Caco-2 (cell line): Measurements from ENCODE around the gene CDHR2. TPM values are rescaled to one million over a fixed set of nuclear protein-coding genes. Genes with fewer than 3 reads are reported as not detected.
"Not testable (repeated sequence)": the region's sequence is repeated elsewhere in the genome, so short reads cannot be mapped to it uniquely, and the experiment has no call there.

Experiments used
- BruUV-seq: library from RNA; stranded (reverse); fragments of 400-500 nt; replicated peaks from 2 replicates; lab custom pipeline; 2021; lab: Mats Ljungman, UMichigan
- CTCF ChIA-PET: fragments of 300-600 bp; sonication (Branson Sonifier 250); formaldehyde crosslinking; loops from one replicate; lab custom pipeline; 2022; ENCODE audit warnings: antibody characterized with exemption; lab: Charles Lee
- POLR2A ChIA-PET: fragments of 300-600 bp; sonication (Branson Sonifier 250); formaldehyde crosslinking; loops from one replicate; lab custom pipeline; 2022; ENCODE audit warnings: antibody characterized with exemption; lab: Charles Lee
- DNase-seq, 2 experiments: peaks; one replicate each; pipeline versions ENCODE4 v3.0.0 to v3.0.0-alpha.2; 2020 to 2022
- H3K27me3 ChIP-seq: replicated peaks from 2 replicates; pipeline ENCODE4 v1.6.0; 2011; ENCODE audit warnings: low read length; ENCODE audit not compliant: control insufficient read depth, insufficient read depth
- H3K36me3 ChIP-seq: 2 replicates; pipeline ENCODE4 v1.5.1; 2011; ENCODE audit warnings: low read length; ENCODE audit not compliant: control insufficient read depth, insufficient read depth
- H3K4me1 ChIP-seq: fragments of 250-450 bp; sonication (Bioruptor Pico); 2 replicates; pipeline ENCODE4 v1.5.1; 2020; ENCODE audit warnings: mild to moderate bottlenecking
- H3K4me3 ChIP-seq: 2 replicates; pipeline ENCODE4 v1.5.1; 2011; ENCODE audit warnings: low read depth, mild to moderate bottlenecking, control low read depth, low read length
- H3K9me3 ChIP-seq: fragments of 250-450 bp; sonication (Bioruptor Pico); 2 replicates; pipeline ENCODE4 v1.5.1; 2020; ENCODE audit warnings: mild to moderate bottlenecking, moderate library complexity
- H3K27ac Mint-ChIP-seq: one replicate; pipeline ENCODE4 v1.8.0; 2022; ENCODE audit warnings: mixed read lengths; ENCODE audit not compliant: unreplicated experiment
- H3K27me3 Mint-ChIP-seq: one replicate; pipeline ENCODE4 v1.8.0; 2022; ENCODE audit warnings: mixed read lengths; ENCODE audit not compliant: insufficient read depth, unreplicated experiment
- H3K36me3 Mint-ChIP-seq: one replicate; pipeline ENCODE4 v1.8.0; 2022; ENCODE audit warnings: mild to moderate bottlenecking, mixed read lengths; ENCODE audit not compliant: insufficient read depth, unreplicated experiment
- H3K4me1 Mint-ChIP-seq: one replicate; pipeline ENCODE4 v1.8.0; 2022; ENCODE audit warnings: low read depth, mixed read lengths; ENCODE audit not compliant: unreplicated experiment
- H3K4me3 Mint-ChIP-seq: one replicate; pipeline ENCODE4 v1.8.0; 2022; ENCODE audit warnings: mild to moderate bottlenecking, moderate library complexity, mixed read lengths; ENCODE audit not compliant: unreplicated experiment
- H3K9me3 Mint-ChIP-seq: one replicate; pipeline ENCODE4 v1.8.0; 2022; ENCODE audit warnings: mixed read lengths; ENCODE audit not compliant: unreplicated experiment
- CTCF ChIP-seq, 2 experiments: fragments of 200-600 bp in 1 of 2; IDR thresholded peaks; 1 replicate in 1 of 2; 2 replicates in 1 of 2; pipeline versions ENCODE4 v1.5.1 to v1.8.0; 2011 to 2022; ENCODE audit warnings: antibody characterized with exemption in 1 of 2, control low read depth in 1 of 2, inconsistent platforms in 1 of 2, low read depth in 1 of 2, low read length in 1 of 2, mild to moderate bottlenecking in 1 of 2, moderate library complexity in 1 of 2; ENCODE audit not compliant: insufficient read depth in 1 of 2, severe bottlenecking in 1 of 2, unreplicated experiment in 1 of 2
- intact Hi-C: fragments of 100-400 bp; cut with micrococcal nuclease; formaldehyde crosslinking; loops from one replicate; pipeline ENCODE4 v1.10.0; 2022; ENCODE audit not compliant: unreplicated experiment
- total RNA-seq: library from RNA; stranded (reverse); gene quantifications from 2 replicates; pipeline ENCODE4 v1.2.3, GENCODE V29; 2022

CDHR2 gene
- total RNA-seq, 1 experiment from 2014 or later: 0.59 TPM

- intact Hi-C loops: no loop called here
- Mint-ChIP-seq H3K27me3 (no peaks in the 10 kb centered on the region), H3K27ac (no peak overlapping the region), H3K4me3 (no peak overlapping the region), H3K4me1 (no peaks in the 10 kb centered on the region), H3K36me3 (no peaks in the 10 kb centered on the region), H3K9me3 (no peaks in the 10 kb centered on the region)
- no peaks in the 10 kb centered on the region for H3K27me3 ChIP-seq
- no peak for DNase-seq
- H3K4me3 ChIP-seq: no peak overlapping the region
- peaks cover 16% of the 10 kb centered on the region for H3K4me1 ChIP-seq
- no peak for TF ChIP-seq CTCF (IDR thresholded peaks at IDR 0.05; ENCODE audit: insufficient read depth in 1 of 2, low read depth in 1 of 2, low read length in 1 of 2, severe bottlenecking in 1 of 2, unreplicated experiment in 1 of 2)
- no peaks in the 10 kb centered on the region for H3K36me3 ChIP-seq
- no TSS peak for BruUV-seq
- H3K9me3 ChIP-seq: no peaks in the 10 kb centered on the region
- CTCF ChIA-PET: no interaction called here
- POLR2A ChIA-PET: no interaction called here
Observed at GRCh38 chr5:176550275-176550831, 1.2 kb downstream of the CDHR2 start.

DNA sequence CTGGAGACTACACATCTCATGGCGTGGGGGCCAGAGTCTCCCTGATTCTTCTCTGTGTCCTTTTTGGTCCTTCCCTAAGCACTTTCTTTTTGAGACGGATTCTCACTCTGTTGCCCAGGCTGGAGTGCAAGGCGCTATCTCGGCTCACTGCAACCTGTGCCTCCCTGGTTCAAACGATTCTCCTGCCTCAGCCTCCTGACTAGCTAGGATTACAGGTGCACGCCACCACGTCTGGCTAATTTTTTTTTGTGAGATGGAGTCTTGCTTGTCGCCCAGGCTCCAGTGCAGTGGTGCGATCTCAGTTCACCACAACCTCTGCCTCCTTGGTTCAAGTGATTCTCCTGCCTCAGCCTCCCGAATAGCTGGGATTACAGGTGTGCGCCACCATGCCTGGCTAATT, 1.8 kb downstream of the CDHR2 start:
- peaks cover 10% of the 10 kb centered on the region for H3K4me1 ChIP-seq
- BruUV-seq, H3K36me3 ChIP-seq, H3K4me1 Mint-ChIP-seq, H3K4me3 ChIP-seq, H3K9me3 ChIP-seq, H3K9me3 Mint-ChIP-seq, H3K27me3 Mint-ChIP-seq, DNase-seq, H3K27ac Mint-ChIP-seq, intact Hi-C loops, H3K36me3 Mint-ChIP-seq, CTCF ChIA-PET, H3K27me3 ChIP-seq, H3K4me3 Mint-ChIP-seq, POLR2A ChIA-PET: not testable (repeated sequence)

DNA sequence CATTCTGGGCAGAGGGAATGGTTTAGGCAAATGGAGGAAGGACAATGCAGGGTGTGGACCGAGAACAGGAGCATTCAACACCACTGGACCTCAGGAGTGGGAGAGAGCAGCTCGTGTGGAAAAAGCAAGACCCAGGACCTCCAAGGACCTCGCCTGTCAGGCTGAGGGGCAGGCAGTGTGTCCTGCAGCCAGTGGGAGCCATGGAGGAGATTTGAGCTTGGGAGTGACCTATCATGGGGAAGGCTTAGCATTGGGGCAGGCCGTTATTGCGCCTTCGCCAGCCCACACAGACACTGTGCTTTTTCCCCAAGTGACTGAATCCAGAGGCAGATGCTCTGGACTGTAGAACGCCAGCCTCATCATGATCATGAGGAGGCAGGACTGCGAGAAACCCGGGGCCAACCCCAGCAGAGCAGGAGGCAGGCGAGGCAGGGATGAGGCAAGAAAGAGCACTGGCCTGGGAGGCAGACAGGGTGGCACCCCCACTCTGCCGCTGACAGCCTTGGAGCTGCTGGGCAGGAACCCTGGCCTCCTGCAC, 3.3 kb downstream of the CDHR2 start:
- no peaks in the 10 kb centered on the region for H3K9me3 Mint-ChIP-seq
- H3K27ac Mint-ChIP-seq: no peak overlapping the region
- no peak overlapping the region for H3K4me3 Mint-ChIP-seq
- H3K27me3 Mint-ChIP-seq: no peaks in the 10 kb centered on the region
- no peaks in the 10 kb centered on the region for H3K4me1 Mint-ChIP-seq
- TF ChIP-seq CTCF (IDR thresholded peaks at IDR 0.05; ENCODE audit: insufficient read depth in 1 of 2, low read depth in 1 of 2, low read length in 1 of 2, severe bottlenecking in 1 of 2, unreplicated experiment in 1 of 2): no peak
- no peaks in the 10 kb centered on the region for H3K27me3 ChIP-seq
- intact Hi-C loops: no loop called here
- H3K4me1 ChIP-seq: peaks cover 7% of the 10 kb centered on the region; the same call in 1 of the 2 replicates
- ChIA-PET POLR2A (interaction anchor here (0.5 kb wide), 1 partner anchor 9 kb away, joined by 3 read pairs; no protein-coding TSS in a partner anchor), CTCF (no interaction called here)
- no peaks in the 10 kb centered on the region for H3K36me3 Mint-ChIP-seq
- no peak overlapping the region for H3K4me3 ChIP-seq
- no TSS peak for BruUV-seq
- H3K36me3 ChIP-seq: no peaks in the 10 kb centered on the region
- H3K9me3 ChIP-seq: no peaks in the 10 kb centered on the region
- no peak for DNase-seq
